HCT116 (cell line): ENCODE results near the gene TIPARP. TPM values are rescaled to one million over a fixed set of nuclear protein-coding genes. Genes with fewer than 3 reads are reported as not detected.

ENCODE experiments used
- ATAC-seq: fragments of 200-7000 bp; cut with Tn5 transposase; 2 replicates; pipeline ENCODE4 v1.9.1; 2020; ENCODE audit warnings: mild to moderate bottlenecking, moderate library complexity
- BruUV-seq: library from RNA; stranded (reverse); fragments of 400-500 nt; replicated peaks from 2 replicates; lab custom pipeline; 2021; lab: Mats Ljungman, UMichigan
- CTCF ChIA-PET: fragments of 300-600 bp; sonication (Branson Sonifier 250); formaldehyde crosslinking; loops from one replicate; lab custom pipeline; 2021; ENCODE audit warnings: antibody characterized with exemption; lab: Charles Lee
- POLR2A ChIA-PET: fragments of 300-600, 350-600 bp; sonication (Branson Sonifier 250); formaldehyde crosslinking; loops from one replicate; lab custom pipeline; 2021; ENCODE audit warnings: antibody characterized with exemption; lab: Charles Lee
- RAD21 ChIA-PET, 2 experiments: fragments of 300-600 bp; sonication (Branson Sonifier 250); formaldehyde crosslinking; loops; one replicate each; lab custom pipeline; 2023; ENCODE audit warnings: low total read pairs in 2 of 2; ENCODE audit not compliant: uncharacterized antibody in 2 of 2, unreplicated experiment in 2 of 2, low non-redundant PET in 1 of 2; lab: Charles Lee
- DNase-seq: peaks from one replicate; pipeline ENCODE4 v3.0.0-alpha.2; 2010; ENCODE audit warnings: low read depth, low spot score
- H2AFZ ChIP-seq: fragments of 200-600 bp; shearing (Covaris generic), sonication (generic); 2 replicates; pipeline ENCODE4 v1.6.1; 2017; ENCODE audit warnings: low read depth, mixed run types, mixed read lengths, antibody characterized with exemption, low read length; ENCODE audit not compliant: poor library complexity, severe bottlenecking
- H3K27ac ChIP-seq: 2 replicates; pipeline ENCODE4 v1.5.1; 2012; ENCODE audit warnings: low read depth, low read length
- H3K27me3 ChIP-seq: fragments of 200-600 bp; sonication (generic); 2 replicates; pipeline ENCODE4 v1.6.1; 2016; ENCODE audit warnings: mixed run types, low read length, mixed read lengths; ENCODE audit not compliant: insufficient read depth
- H3K36me3 ChIP-seq, 2 experiments: fragments of 200-500 bp in 1 of 2; fragments of 200-600 bp in 1 of 2; sonication (Bioruptor generic) in 1 of 2; sonication (generic) in 1 of 2; 2 replicates each; pipeline versions ENCODE4 v1.5.1 to v1.6.1; 2014 to 2016; ENCODE audit warnings: low read length in 2 of 2, inconsistent platforms in 1 of 2, mixed read lengths in 1 of 2, mixed run types in 1 of 2; ENCODE audit not compliant: insufficient read depth in 2 of 2, control insufficient read depth in 1 of 2
- H3K4me1 ChIP-seq, 2 experiments: fragments of 200-600 bp in 1 of 2; sonication (generic) in 1 of 2; 2 replicates each; pipeline versions ENCODE4 v1.5.1 to v1.6.1; 2012 to 2017; ENCODE audit warnings: low read length in 2 of 2, inconsistent platforms in 1 of 2, mild to moderate bottlenecking in 1 of 2, mixed read lengths in 1 of 2, mixed run types in 1 of 2, moderate library complexity in 1 of 2; ENCODE audit not compliant: insufficient read depth in 2 of 2, control insufficient read depth in 1 of 2
- H3K4me2 ChIP-seq: fragments of 200-600 bp; sonication (generic); 2 replicates; pipeline ENCODE4 v1.6.1; 2017; ENCODE audit warnings: mixed run types, low read length, mixed read lengths
- H3K4me3 ChIP-seq, 2 experiments: fragments of 200-600 bp in 1 of 2; sonication (generic) in 1 of 2; replicated peaks in 1 of 2; 2 replicates each; pipeline ENCODE4 v1.5.1; 2011 to 2016; ENCODE audit warnings: low read length in 2 of 2, control low read depth in 1 of 2, low read depth in 1 of 2, mild to moderate bottlenecking in 1 of 2, mixed read lengths in 1 of 2, mixed run types in 1 of 2
- H3K79me2 ChIP-seq: fragments of 200-600 bp; sonication (generic); 2 replicates; pipeline ENCODE4 v1.6.1; 2017; ENCODE audit warnings: mild to moderate bottlenecking, mixed run types, low read length, moderate library complexity, mixed read lengths; ENCODE audit not compliant: insufficient read depth
- H3K9ac ChIP-seq: fragments of 200-600 bp; sonication (generic); 2 replicates; pipeline ENCODE4 v1.6.1; 2016; ENCODE audit warnings: low read length, mixed read lengths
- H3K9me2 ChIP-seq: fragments of 200-600 bp; sonication (generic), shearing (Covaris generic); 2 replicates; pipeline ENCODE4 v1.6.1; 2017; ENCODE audit warnings: mixed run types, mild to moderate bottlenecking, moderate library complexity; ENCODE audit not compliant: insufficient read depth
- H3K9me3 ChIP-seq, 2 experiments: fragments of 200-500 bp in 1 of 2; fragments of 200-600 bp in 1 of 2; sonication (Bioruptor generic) in 1 of 2; sonication (generic) in 1 of 2; 2 replicates each; pipeline ENCODE4 v1.6.1; 2014 to 2017; ENCODE audit warnings: low read length in 2 of 2, mixed read lengths in 2 of 2, inconsistent platforms in 1 of 2, low read depth in 1 of 2, mild to moderate bottlenecking in 1 of 2, mixed run types in 1 of 2, moderate library complexity in 1 of 2; ENCODE audit not compliant: control insufficient read depth in 1 of 2, insufficient read depth in 1 of 2
- H4K20me1 ChIP-seq: fragments of 200-600 bp; sonication (generic), shearing (Covaris generic); 2 replicates; pipeline ENCODE4 v1.6.1; 2017; ENCODE audit warnings: mixed run types, mild to moderate bottlenecking, moderate library complexity; ENCODE audit not compliant: insufficient read depth
- CBX3 ChIP-seq: IDR thresholded peaks from 2 replicates; pipeline ENCODE4 v1.6.1; 2012; ENCODE audit warnings: low read depth
- CEBPB ChIP-seq: IDR thresholded peaks from 2 replicates; pipeline ENCODE4 v1.6.1; 2012; ENCODE audit warnings: low read depth
- EGR1 ChIP-seq: IDR thresholded peaks from 2 replicates; pipeline ENCODE4 v1.6.1; 2012; ENCODE audit warnings: low read depth
- EZH2 ChIP-seq: fragments of 200-600 bp; sonication (generic); IDR thresholded peaks from 2 replicates; pipeline ENCODE4 v1.6.1; 2017; ENCODE audit warnings: antibody characterized with exemption, mixed run types
- EZH2phosphoT487 ChIP-seq: fragments of 200-600 bp; IDR thresholded peaks from 2 replicates; pipeline ENCODE4 v1.6.1; 2018; ENCODE audit warnings: antibody characterized with exemption, borderline replicate concordance
- FOSL1 ChIP-seq: IDR thresholded peaks from 2 replicates; pipeline ENCODE4 v1.6.1; 2012; ENCODE audit warnings: low read depth
- JUND ChIP-seq: IDR thresholded peaks from 2 replicates; pipeline ENCODE4 v1.6.1; 2012
- POLR2A ChIP-seq: IDR thresholded peaks from 2 replicates; pipeline ENCODE4 v1.7.0; 2011; ENCODE audit warnings: borderline replicate concordance; ENCODE audit not compliant: insufficient read depth, insufficient read length; ENCODE audit errors: extremely low read depth
- POLR2AphosphoS5 ChIP-seq: IDR thresholded peaks from 2 replicates; pipeline ENCODE4 v1.6.1; 2011; ENCODE audit warnings: mild to moderate bottlenecking, low read depth, low read length, moderate library complexity
- RAD21 ChIP-seq: IDR thresholded peaks from 2 replicates; pipeline ENCODE4 v1.6.1; 2012; ENCODE audit warnings: low read depth, mild to moderate bottlenecking
- SIN3A ChIP-seq: IDR thresholded peaks from 2 replicates; pipeline ENCODE4 v1.6.1; 2012; ENCODE audit warnings: low read depth
- SP1 ChIP-seq: IDR thresholded peaks from 2 replicates; pipeline ENCODE4 v1.6.1; 2012; ENCODE audit warnings: low read depth
- TCF7L2 ChIP-seq: IDR thresholded peaks from 2 replicates; pipeline ENCODE4 v1.7.0; 2011; ENCODE audit warnings: borderline replicate concordance, inconsistent platforms; ENCODE audit not compliant: insufficient read depth, insufficient read length; ENCODE audit errors: extremely low read depth
- YY1 ChIP-seq: IDR thresholded peaks from 2 replicates; pipeline ENCODE4 v1.6.1; 2011; ENCODE audit warnings: low read length, low read depth, moderate library complexity, mild to moderate bottlenecking; ENCODE audit not compliant: insufficient replicate concordance; ENCODE audit errors: extremely low read depth
- ZFX ChIP-seq: fragments of 450-650 bp; IDR thresholded peaks from 2 replicates; pipeline ENCODE4 v1.6.1; 2017
- ZNF274 ChIP-seq: fragments of 200-500 bp; sonication (Bioruptor generic); IDR thresholded peaks from 2 replicates; pipeline ENCODE4 v1.6.1; 2014; ENCODE audit warnings: mild to moderate bottlenecking, low read depth, low read length, inconsistent platforms
- intact Hi-C: fragments of 100-400 bp; cut with micrococcal nuclease; formaldehyde crosslinking; loops from 2 replicates; pipeline ENCODE4 v1.10.0; 2022
- total RNA-seq: library from RNA; stranded (reverse); gene quantifications from one replicate; pipeline ENCODE4 v1.2.1, GENCODE V29; 2021; ENCODE audit not compliant: unreplicated experiment
- TF ChIP-seq, protein P1 (sequence below): IDR thresholded peaks from 2 replicates; pipeline ENCODE4 v1.6.1; 2012
- TF ChIP-seq, protein P2 (sequence below): IDR thresholded peaks from 2 replicates; pipeline ENCODE4 v1.6.1; 2012
- TF ChIP-seq, protein P3 (sequence below): IDR thresholded peaks from 2 replicates; pipeline ENCODE4 v1.6.1; 2011; ENCODE audit warnings: mild to moderate bottlenecking, low read length, moderate library complexity; ENCODE audit not compliant: insufficient replicate concordance; ENCODE audit errors: extremely low read depth

Gene TIPARP
- total RNA-seq, 1 experiment from 2014 or later, result 51.3 TPM

DNA sequence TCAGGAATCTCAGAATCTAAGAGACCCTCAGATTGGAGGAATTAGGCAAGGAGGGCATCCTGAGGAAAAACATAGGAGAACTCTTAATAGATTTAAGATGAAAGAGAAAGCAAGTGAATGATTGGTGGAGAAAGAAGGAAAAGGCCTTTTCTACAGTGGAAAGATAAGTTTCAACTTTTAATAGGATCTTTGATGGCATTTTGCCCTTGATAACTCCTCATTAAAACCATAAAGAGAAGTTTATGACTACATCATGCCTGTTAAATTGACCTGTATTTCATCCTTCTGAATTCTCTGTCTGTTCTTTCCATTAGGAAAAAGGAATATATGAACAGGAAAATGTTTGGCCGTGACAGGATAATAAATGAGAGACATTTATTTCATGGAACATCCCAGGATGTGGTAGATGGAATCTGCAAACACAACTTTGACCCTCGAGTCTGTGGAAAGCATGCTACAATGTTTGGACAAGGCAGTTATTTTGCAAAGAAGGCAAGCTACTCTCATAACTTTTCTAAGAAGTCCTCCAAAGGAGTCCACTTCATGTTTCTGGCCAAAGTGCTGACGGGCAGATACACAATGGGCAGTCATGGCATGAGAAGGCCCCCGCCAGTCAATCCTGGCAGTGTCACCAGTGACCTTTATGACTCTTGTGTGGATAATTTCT lies 30.1 kb downstream of the TIPARP start:
- Histone ChIP-seq H3K4me2 (no peak overlapping the region), H3K27me3 (no peaks in the 10 kb centered on the region), H3K9ac (no peak overlapping the region), H3K4me1 (no peaks in the 10 kb centered on the region), H3K36me3 (peaks cover 31 to 43% of the 10 kb centered on the region in 2 experiments; a peak in 3 of 4 replicates), H4K20me1 (0 out of 2 replicates have a peak, but pooled peaks cover 5% of the 10 kb centered on the region), H3K9me3 (no peaks in the 10 kb centered on the region), H3K9me2 (no peaks in the 10 kb centered on the region), H2AFZ (no peak overlapping the region), H3K27ac (no peak overlapping the region), H3K79me2 (peaks cover 58% of the 10 kb centered on the region), H3K4me3 (no peak overlapping the region)
- RAD21 ChIA-PET, result no interaction called here
- BruUV-seq, result no TSS peak
- DNase-seq, result no peak
- ATAC-seq, result no peak
- TF ChIP-seq TCF7L2 (no peak), FOSL1 (no peak), ZNF274 (no peak), JUND (no peak), POLR2A (no peak), EZH2phosphoT487 (no peak), EGR1 (no peak), CBX3 (no peak), YY1 (no peak), SP1 (no peak), CEBPB (no peak), ZFX (no peak), POLR2AphosphoS5 (no peak), SIN3A (no peak), EZH2 (no peak), RAD21 (no peak)
- TF ChIP-seq, protein P1, sequence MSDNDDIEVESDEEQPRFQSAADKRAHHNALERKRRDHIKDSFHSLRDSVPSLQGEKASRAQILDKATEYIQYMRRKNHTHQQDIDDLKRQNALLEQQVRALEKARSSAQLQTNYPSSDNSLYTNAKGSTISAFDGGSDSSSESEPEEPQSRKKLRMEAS, result no peak
- TF ChIP-seq, protein P2, sequence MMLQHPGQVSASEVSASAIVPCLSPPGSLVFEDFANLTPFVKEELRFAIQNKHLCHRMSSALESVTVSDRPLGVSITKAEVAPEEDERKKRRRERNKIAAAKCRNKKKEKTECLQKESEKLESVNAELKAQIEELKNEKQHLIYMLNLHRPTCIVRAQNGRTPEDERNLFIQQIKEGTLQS, result no peak
- TF ChIP-seq, protein P3, sequence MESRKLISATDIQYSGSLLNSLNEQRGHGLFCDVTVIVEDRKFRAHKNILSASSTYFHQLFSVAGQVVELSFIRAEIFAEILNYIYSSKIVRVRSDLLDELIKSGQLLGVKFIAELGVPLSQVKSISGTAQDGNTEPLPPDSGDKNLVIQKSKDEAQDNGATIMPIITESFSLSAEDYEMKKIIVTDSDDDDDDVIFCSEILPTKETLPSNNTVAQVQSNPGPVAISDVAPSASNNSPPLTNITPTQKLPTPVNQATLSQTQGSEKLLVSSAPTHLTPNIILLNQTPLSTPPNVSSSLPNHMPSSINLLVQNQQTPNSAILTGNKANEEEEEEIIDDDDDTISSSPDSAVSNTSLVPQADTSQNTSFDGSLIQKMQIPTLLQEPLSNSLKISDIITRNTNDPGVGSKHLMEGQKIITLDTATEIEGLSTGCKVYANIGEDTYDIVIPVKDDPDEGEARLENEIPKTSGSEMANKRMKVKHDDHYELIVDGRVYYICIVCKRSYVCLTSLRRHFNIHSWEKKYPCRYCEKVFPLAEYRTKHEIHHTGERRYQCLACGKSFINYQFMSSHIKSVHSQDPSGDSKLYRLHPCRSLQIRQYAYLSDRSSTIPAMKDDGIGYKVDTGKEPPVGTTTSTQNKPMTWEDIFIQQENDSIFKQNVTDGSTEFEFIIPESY, result no peak
- CTCF ChIA-PET, result no interaction called here
- intact Hi-C loops, result no loop called here
- POLR2A ChIA-PET, result no interaction called here
